ENCODE measurements around the gene KLHL41.
A peak's percentile ranks its signal among the peaks of the same experiment; 100 is the strongest.
"Not testable (repeated sequence)": the region's sequence is repeated elsewhere in the genome, so short reads cannot be mapped to it uniquely, and the experiment has no call there.

KLHL41 gene

GRCh38 chr2:169510496-169510895 lies 994 bp downstream of the KLHL41 start:
- DNase-seq, result no peak

GRCh38 chr2:169511818-169512217 lies 2.3 kb downstream of the KLHL41 start:
- no peak for DNase-seq

- DNase-seq, result no peak
Measured at GRCh38 chr2:169512525-169512924, 3.0 kb downstream of the KLHL41 start.

DNA sequence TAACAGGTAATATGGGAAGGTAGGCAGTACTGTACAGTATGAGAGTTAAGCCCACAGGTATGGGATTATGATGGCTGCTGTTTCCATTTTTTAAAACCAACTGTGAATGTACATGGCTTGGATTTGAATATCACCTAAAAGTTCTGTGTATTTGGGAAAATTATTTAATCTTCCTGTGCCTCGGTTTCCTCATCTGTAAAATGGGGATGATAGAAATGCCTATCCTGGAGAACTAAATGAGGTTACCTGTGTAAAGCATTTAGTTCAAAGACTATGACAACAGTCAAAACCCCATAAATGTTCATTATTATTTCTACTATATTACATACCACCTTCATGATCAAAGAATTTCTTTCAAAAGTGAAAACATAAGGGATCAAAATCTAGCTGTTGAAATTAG lies 3.6 kb downstream of the KLHL41 start:
- DNase-seq, result no peak

- DNase-seq, result no peak
Measured at GRCh38 chr2:169513926-169514325, 4.4 kb downstream of the KLHL41 start.

GRCh38 chr2:169514758-169515157 lies 5.3 kb downstream of the KLHL41 start:
- DNase-seq, result not testable (repeated sequence)

DNA sequence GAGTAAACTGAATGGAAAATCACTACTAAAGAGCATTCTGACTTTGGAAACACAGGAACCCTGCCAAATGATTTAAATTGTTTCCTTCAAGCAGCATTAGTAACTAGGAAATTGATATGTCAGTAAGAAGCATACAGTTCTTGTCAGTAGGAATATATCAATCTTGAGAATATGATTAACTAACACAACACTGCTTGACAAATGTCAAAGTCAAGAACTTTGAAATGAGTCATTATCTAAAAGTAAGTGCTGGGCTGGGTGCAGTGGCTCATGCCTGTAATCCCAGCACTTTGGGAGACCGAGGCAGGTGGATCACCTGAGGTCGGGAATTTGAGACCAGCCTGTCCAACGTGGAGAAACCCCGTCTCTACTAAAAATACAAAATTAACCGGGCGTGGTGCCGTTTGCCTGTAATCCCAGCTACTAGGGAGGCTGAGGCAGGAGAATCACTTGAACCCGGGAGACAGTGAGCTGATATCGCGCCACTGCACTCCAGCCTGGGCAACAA lies 7.0 kb downstream of the KLHL41 start:
- DNase-seq, result not testable (repeated sequence)

DNA sequence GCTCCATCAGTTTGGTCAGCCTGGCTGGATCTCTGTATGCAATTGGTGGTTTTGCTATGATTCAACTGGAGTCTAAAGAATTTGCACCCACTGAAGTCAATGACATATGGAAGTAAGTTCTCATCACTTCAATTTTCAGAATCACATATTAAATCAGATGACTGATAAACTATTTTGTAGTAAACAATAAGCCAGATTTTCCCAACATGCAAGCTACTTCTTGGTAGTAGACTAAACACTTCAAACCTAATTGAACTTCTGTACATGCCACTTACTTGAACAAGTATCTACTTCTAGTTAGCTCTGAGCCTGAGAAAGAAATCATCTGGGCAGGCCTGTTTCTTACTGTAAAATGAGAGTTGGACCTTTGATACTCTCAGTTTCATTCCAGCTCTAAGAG lies 11.4 kb downstream of the KLHL41 start:
- DNase-seq, result no peak

GRCh38 chr2:169523681-169524080 lies 14.2 kb downstream of the KLHL41 start:
- DNase-seq, result no peak

DNA sequence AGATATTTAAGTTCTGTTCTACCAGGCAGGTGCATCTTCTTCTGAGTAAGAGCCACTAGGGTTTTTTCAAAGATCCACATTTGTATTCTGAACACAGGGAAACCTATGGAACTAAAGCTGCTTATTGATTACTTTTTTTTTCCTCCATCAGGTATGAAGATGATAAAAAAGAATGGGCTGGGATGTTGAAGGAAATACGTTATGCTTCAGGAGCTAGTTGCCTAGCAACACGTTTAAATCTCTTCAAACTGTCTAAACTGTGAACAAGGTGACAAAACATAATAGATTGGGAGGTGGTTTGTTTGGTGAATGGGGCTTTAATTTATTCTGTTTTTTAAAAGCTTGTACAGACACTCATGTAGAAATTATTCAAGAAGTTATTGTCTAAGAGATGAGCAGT lies 15.9 kb downstream of the KLHL41 start:
- no peak for DNase-seq

DNA sequence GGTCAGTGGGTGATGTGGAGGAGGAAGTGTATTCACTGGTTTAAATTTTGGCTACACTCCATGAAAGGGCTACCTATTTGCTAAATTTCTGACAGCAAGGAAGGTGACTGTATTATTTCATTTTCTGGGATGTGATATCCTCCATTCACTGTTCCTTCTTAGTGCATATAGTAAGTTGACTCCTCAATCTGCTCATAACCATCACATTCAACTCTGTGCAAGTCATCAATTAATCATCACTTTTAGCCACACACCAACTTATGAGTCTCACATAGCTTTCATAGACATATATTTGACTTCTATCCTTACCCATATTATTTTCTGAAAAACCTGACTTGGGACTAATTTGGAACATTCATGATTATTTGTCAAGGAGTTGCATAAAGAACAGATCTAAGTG lies 16.9 kb downstream of the KLHL41 start:
- no peak for DNase-seq

DNA sequence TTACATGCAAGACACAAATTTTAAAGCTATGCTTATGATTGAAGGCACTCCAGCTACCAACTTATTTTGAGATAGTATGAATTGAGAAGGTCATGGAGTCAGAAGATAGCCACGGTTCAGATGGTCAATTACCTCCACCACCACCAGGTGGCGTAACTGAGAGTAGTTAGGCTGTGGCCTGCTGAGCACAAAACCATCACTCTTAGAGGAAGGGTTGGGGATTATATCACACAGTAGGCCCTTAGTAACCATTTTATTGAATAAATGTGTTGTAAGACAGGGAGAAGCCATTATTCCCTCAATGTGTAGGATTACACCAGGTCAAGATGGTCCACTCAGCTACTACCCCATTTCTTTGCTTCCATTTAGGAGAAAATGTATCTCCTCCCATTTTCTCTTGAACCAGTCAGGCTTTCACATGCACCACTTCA lies 18.8 kb downstream of the KLHL41 start:
- peak; percentile 23 for DNase-seq

- DNase-seq, result not testable (repeated sequence)
Measured at GRCh38 chr2:169539460-169539859, 30.0 kb downstream of the KLHL41 start.

DNA sequence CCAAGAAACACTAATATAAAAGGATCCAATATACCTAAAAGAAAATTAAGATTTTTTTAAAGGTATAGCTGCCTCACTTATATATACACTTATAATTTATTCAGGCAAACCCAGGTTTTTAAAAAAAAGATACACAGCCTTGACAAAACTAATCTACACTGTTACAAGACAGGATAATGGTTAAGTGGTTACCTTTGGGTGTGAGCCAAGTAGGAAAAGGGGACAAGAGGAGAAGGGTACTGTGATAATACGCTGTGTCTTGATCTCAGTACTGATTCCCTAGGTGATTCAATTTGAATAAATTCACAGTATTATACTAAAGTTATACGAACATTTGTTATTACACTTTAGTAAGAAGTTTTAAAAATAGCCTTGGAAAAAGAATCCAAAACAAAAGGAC lies 30.6 kb downstream of the KLHL41 start:
- no peak for DNase-seq

GRCh38 chr2:169542433-169542832 lies 32.9 kb downstream of the KLHL41 start:
- DNase-seq, result no peak

GRCh38 chr2:169546756-169547155 lies 37.3 kb downstream of the KLHL41 start:
- no peak for DNase-seq

- DNase-seq, result no peak
Measured at GRCh38 chr2:169561364-169561763, 51.9 kb downstream of the KLHL41 start.

DNA sequence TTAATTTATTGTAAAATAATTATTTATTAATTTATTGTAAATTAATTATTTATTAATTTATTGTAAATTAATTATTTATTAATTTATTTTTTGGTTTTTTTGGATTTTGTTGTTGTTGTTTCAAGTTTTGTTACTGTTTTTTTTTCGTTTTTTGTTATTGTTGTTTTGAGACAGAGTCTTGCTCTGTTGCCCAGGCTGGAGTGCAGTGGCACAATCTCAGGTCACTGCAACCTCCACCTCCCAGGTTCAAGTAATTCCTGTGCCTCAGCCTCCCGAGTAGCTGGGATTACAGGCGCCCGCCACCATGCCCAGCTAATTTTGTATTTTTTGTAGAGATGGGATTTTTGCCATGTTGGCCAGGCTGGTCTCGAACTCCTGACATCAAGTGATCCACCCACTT lies 52.6 kb downstream of the KLHL41 start:
- not testable (repeated sequence) for DNase-seq

- no peak for DNase-seq
Measured at GRCh38 chr2:169562519-169562918, 53.0 kb downstream of the KLHL41 start.

GRCh38 chr2:169565686-169566085 lies 56.2 kb downstream of the KLHL41 start:
- no peak for DNase-seq

DNA sequence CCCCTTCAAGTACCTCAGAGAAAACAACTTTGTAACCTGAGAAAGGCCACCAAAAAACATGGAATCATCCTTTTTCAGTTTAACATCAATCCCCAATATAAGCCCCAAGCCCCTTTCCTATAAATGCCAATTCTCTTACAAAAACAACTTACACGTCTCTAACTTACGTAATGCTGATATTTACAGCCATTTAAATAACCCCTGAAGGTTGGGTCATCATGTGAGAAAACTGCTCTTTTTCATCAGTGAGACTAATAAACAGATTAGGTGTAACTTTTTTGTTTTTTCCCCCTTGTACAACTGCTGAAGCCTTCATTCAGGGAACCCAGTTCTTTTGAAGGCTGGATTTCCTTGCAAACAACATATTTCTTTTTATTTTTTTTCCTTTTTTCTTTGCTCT lies 60.4 kb downstream of the KLHL41 start:
- no peak for DNase-seq

GRCh38 chr2:169570752-169571151 lies 61.2 kb downstream of the KLHL41 start:
- not testable (repeated sequence) for DNase-seq

- no peak for DNase-seq
Measured at GRCh38 chr2:169571571-169571970, 62.1 kb downstream of the KLHL41 start.

GRCh38 chr2:169572189-169572588 lies 62.7 kb downstream of the KLHL41 start:
- no peak for DNase-seq

DNA sequence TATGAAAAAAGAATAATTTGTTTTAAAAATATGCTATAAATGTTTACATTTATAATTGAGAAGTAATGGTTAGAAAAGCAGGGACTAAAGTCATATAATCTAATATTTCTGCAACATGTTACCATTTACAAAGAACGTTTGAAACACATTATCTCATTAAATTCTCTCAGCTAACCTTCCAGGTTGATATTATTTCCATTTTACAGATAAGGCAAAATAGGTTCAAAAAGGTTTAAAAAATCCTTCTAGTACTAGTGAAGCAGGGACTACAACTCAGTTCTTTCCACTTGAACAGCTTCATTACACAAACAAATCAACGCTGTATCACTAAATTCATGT lies 63.3 kb downstream of the KLHL41 start:
- no peak for DNase-seq

Data from amniotic stem cell (primary cell).